ENCODE measurements around the gene CSPG5.

Gene CSPG5, protein sequence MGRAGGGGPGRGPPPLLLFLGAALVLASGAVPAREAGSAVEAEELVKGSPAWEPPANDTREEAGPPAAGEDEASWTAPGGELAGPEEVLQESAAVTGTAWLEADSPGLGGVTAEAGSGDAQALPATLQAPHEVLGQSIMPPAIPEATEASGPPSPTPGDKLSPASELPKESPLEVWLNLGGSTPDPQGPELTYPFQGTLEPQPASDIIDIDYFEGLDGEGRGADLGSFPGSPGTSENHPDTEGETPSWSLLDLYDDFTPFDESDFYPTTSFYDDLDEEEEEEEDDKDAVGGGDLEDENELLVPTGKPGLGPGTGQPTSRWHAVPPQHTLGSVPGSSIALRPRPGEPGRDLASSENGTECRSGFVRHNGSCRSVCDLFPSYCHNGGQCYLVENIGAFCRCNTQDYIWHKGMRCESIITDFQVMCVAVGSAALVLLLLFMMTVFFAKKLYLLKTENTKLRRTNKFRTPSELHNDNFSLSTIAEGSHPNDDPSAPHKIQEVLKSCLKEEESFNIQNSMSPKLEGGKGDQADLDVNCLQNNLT

DNA sequence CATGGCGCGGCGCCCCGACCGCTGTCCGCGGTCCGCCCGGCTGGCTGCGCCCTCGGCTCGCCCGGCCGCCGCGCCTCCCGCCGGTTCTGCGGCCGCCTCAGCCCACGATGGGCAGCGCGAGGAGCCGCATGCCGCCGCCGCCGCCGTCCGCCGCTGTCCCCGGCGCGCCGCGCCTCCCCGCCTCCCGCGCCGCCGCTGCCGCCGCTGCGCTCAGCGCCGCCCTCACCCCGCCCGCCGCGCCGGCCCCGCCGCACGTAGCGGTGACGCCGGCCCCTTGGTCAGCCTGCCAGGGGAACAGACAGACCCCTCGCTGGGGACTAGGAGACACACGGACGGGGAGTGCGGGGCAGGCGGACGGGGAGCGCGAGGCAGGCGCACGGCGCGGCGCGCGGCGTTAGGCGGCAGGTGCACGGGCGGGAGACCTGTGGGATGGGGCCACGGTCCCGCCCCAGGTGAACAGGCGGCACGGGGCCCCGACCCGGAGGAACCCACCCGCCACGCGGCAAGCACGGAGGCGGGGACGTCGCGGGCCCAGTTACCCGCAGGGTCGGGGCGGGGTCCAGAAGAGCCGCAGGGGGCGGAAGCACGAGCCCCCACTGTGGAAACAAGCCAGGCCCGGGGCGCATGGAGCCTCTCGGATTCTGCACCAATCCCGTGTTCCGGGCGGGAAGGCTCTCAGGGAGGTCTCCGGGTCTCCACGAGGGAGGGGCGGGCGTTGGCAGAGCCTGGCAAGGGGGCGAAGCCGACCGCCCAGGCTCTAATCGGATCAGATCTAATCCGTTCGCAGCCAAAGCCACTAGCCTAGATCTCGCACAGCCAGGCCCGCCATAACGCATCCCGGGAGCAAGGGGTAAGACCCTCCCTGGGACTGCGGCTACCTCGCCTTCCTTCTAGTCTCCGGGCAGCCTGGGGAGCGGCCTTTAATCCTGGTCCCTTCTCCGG lies at the start of gene CSPG5:
Gene CSPG5 (minus strand): TSS at position 175 of the 942 bp plus-strand sequence. CDS start 172 bp downstream, at position 3.
- DNase-seq, result peak; percentile 93

DNA sequence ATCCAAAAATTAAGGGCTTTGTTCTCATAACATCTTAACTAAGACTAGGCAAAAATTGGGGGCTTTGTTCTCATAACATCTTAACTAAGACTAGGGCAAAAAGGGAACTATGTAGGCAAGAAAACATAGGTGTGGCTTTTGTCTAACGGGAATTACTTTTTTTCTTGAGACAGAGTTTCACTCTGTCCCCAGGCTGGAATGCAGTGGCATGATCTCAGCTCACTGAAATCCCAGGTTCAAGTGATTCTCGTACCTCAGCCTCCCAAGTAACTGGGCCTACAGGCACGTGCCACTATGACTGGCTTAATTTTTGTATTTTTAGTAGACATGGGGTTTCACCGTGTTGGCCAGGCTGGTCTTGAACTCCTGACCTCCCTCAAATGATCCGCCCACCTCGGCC lies 49.8 kb upstream of the CSPG5 start:
- DNase-seq, result no peak

DNA sequence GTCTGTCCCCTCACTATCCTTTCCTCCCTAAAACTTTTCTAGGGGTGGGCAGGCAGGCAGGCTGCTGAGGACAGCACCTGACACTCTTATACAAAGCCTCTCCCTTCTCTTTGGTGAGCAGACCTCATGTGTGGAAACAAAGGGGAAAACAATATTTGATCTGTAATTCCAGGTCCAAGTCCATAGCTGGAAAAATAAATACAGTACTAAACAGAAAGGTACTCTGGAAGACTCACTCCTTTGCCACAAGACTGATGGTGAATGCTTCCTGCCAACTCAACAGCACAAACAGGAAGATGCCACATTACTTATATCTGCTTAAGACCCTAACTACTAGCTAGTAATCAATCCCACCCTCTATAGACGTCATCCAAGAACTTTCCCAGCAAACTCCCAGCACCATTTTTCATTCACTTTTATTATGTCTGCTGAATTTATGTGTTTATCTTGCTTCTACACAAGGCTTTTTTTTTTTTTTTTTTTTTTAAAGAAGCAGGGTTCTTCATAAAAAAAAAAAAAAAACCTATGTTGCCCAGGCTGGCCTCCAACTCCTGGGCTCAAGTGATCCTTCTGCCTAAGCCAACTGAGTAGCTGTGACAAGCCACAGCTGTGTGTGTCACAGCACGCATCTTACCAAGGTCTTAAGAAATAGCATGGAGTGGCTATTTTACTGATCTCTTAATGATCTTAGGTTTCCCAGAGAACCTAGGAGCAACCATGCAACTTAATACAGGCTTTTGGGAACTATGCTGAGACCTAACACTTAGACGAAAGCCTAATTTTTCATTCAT lies 44.2 kb upstream of the CSPG5 start:
- peak; percentile 68 for DNase-seq

DNA sequence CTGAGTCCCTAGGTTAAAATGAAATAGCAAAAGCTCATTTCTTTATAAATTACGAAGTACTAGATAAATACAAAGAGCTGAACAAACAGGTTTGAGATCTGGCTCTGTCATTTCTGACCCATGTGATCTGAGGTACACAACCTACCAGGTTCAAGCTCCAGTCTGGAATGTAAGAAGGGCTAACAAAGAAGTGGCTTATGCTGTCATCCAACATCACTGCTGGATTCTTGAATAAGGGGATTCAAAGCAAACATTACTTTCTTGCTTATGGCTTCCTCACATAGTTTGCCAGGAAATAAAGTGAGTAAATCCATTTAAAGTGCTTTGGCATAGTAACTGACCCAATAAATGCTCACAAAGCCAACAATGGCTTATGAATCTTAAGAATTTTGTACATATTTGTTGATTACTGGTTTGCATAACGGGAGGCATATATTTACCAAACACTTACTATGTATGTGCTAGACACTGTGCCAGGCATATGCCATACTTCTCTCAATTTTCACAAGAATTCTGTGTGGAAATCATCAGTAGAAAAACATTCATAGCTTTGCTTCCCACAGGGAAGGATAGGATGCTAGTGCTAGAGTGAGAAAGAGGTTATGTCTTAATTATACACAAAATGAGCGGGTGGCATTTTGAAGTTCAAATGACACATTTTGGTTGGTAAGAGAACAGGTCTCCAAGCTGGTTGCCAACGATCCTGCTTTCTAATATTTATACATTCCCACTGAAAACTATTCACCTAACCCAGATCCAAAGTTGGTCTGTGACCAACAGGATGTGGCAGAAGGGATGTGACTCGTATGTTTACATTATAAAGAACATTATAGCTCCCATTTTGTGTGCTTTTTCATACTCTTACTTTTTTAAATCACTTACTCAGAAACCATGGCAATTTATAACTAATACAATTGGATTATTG lies 38.7 kb upstream of the CSPG5 start:
- no peak for DNase-seq

DNA sequence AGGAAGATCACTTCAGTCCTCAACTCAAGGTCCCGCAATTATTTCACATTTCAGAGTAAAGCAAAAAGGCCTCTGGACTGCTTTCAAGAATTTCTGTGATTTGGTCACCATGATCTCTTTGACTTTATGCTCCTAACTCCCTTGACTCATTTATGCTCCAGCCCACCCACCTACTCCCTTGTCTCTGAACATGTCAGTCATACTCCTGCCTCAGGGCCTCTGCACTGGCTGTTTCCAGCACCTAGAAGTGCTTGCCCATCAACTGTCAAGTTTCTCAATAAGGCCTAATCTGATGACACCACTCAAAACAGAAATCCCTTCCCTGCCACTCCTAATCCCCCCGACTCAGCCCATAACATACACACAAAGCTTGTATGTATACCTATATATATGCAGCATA lies 36.1 kb upstream of the CSPG5 start:
- DNase-seq, result no peak

DNA sequence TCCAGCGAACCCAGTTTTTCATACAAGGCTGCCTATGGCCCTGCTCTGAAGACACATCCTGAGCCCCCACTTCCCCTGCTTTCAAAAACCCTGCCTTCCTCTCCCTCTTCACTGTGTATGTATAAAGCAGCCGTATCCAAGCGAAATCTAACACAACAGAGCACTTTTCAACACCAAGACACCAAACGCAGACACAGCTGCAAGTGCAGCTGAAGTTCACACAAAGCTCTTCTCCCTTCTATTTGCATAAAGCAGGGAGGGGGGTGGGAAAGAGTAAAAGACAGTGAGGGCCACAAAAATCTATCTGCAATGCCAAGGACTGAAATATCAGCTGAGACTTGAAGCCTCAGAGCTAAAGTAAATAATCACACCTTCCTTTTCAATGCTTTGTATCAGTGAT lies 35.1 kb upstream of the CSPG5 start:
- no peak for DNase-seq

DNA sequence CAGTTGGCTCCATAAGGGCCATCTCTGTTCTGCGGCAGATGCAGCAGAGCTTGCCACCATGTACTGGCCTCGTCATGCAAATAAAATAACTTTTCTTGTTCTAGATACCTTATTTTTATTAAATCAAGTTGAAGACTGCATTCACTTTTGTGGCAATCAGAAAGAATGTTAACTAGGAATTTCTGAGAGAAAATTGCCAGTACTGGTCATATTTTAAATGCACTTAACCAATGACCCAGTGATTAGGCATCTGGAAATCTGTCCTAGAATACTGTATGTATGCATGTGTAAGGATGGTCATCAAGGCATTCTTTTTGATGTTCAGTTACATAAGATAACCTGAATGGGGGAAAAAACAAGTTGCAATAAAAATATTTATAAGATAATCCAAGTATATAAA lies 34.2 kb upstream of the CSPG5 start:
- no peak for DNase-seq

DNA sequence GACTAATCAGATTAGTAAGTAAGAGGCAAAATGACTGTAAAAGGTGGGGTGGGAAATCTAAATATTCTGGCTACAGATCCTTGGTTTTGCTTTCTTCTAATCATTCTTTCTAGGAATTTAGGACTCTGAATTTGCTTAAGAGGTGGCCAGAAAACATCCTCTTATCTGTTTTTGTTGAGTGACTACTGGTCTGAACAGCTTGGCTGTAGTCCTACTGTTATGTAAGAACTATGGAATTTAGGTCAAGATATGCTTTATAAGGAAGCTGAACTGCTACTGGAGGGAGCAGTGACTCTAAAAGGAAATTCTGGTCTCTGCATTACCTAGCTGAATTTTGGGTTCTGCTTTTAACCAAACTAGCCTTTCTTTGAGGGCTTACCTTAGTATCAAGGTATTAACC lies 33.5 kb upstream of the CSPG5 start:
- no peak for DNase-seq

DNA sequence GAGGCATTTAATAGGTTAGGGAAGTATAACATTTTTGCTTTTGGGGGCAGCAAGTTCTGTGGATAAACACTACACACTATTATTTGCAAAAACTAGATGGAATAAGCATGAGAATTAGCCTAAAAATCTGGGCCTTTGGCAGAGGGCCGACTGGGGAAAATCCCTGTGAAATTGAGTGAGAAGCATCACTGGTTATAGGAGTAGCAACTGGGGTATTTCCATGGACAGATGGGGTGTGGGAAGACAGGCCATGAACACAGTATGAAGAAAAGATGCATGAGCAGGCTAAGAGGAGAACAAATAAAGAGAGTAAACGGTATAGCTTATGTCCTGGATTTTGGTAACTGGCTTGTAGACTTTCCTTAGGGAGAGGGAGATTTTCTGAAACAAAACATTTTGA lies 32.9 kb upstream of the CSPG5 start:
- DNase-seq, result no peak

DNA sequence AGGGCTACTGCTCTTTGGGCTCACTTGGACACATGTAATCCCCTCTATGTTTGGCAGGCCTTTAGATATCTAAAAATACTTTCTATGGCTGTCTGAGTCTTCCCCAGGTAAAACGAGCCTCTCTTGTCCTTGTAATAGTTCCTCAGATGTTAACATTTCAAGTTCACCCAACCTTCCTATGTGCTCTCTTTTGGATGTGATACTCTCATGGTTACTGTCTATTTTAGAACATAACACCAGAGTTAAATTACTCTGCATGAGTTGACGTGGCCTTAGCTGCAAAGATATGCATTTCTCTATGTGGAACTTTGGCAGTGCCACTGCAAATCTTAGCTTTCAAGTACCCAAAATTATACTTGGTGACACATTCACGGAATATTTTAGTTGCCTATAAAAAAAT lies 31.9 kb upstream of the CSPG5 start:
- no peak for DNase-seq

DNA sequence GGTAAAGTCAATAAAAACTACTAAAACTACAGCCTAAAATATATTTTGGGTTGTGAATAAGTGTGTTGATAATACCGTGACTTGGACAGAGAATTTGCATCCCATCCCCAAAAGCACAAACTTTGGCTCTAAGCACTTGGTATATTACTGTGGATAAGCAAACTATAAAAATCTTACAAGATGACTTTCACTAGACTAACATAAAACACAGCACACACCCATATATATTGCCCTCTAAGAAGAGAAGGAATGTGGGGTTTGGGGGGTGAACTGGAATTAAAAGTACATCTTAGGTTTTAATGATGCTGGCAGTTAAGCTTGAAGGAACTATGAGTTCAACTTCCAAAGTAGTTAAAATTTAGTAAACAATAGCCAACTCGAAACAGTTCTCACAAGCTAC lies 28.7 kb upstream of the CSPG5 start:
- no peak for DNase-seq

DNA sequence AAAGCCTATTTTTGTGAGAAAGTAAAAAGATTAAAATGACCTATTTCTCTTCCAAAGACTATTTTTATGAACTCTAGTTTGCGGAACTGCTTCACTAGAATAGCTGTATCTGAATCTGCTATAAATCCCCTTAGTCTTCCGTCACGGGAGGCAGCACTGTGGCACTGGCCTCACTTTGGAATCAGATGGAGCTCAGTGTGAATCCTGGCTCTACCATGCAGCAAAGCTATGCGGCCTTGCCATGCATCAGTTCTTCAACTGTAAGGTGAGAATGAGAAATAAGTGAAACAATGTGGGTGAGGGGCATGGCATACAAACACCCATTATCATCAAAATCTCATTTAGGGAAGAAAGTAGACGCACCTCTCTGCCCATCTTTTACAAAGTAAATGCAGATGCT lies 27.5 kb upstream of the CSPG5 start:
- DNase-seq, result no peak

DNA sequence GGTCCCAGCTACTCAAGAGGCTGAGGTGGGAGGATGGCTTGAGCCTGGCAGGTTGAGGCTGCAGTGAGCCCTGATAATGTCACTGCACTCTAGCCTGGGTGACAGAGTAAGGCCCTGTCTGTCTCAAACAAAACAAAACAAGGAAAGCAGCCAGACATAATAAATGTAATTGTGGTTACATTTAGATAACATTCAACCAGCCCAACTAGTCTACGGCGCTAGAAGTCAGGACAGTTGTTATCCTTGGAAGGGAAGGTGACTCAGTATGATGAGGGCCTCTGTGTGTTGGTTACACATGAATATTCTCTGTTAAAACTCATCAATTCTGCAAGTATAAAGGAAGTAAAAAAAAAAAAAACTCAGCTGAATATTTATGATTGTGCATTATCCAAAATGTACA lies 27.0 kb upstream of the CSPG5 start:
- no peak for DNase-seq

DNA sequence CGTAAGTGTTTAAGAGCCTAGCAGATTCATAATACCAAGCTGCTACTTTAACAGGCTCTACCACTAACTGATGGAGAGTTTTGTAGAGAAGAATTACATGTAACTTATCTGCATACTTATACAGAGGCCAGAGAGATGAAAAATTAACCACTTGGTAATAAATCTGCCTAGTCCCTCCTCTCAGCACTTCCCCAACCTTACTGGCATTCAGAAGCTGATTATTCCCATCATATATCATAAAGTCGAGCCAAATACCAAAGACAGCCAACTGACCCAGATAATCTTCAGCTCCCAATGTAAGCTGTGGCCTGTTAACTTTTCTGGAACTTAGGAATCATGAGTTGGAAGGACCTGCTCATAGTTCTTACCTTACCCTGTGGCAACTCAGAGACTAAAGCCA lies 25.5 kb upstream of the CSPG5 start:
- no peak for DNase-seq

DNA sequence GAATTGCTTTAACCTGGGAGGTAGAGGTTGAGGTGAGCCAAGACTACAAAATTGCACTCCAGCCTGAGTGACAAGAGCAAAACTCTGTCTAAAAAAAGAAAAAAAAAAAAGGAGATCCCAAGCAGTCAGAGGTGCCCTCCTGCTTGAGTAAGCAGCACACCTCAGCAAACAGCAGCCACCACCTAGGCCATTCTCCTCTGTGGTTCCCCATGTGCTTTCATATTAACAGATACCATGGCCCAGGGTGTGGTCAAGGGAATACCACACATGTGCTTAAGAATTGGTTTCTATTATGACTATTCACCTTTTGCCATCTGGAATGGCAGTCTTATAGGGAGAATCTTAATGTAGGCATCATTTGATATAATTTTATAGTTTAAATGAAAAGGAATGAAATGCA lies 24.7 kb upstream of the CSPG5 start:
- no peak for DNase-seq

DNA sequence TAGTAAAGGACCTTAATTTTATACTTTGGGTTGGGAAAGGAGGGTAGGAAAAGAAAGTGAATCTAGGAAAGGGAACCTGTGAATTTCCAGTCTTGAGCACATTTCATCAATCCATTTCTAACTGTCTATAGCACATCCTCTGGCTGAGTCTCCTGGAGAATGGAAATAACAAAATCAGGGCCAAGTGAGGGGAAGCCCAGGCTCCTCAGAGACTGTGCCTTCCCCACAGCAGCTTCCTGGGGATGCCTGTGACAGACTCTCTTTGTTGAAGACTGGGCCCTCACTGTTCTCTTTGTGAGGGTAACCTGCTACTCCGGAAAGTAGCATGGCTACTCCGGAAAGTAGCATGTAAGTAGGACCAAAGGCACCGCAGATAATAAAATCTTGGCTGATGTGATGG lies 22.6 kb upstream of the CSPG5 start:
- DNase-seq, result no peak

DNA sequence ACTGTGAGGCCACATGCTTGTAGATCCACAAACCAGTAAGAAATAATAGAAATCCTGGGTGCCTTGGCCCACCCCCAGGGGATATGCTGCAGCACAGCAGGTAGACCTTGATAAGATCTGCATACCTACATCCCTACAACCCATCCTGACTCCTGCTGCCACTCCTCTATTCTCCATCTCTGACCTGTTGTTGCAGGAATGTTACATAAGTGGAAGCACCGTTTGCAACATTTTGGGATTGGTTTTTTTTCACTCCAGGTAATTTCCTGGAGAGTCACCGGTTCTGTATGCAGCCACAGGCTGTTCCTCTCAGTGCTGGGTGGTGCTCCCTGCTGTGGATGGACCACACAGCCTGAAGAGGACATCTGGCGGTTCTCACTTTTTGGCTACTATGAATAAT lies 16.1 kb upstream of the CSPG5 start:
- DNase-seq, result no peak

DNA sequence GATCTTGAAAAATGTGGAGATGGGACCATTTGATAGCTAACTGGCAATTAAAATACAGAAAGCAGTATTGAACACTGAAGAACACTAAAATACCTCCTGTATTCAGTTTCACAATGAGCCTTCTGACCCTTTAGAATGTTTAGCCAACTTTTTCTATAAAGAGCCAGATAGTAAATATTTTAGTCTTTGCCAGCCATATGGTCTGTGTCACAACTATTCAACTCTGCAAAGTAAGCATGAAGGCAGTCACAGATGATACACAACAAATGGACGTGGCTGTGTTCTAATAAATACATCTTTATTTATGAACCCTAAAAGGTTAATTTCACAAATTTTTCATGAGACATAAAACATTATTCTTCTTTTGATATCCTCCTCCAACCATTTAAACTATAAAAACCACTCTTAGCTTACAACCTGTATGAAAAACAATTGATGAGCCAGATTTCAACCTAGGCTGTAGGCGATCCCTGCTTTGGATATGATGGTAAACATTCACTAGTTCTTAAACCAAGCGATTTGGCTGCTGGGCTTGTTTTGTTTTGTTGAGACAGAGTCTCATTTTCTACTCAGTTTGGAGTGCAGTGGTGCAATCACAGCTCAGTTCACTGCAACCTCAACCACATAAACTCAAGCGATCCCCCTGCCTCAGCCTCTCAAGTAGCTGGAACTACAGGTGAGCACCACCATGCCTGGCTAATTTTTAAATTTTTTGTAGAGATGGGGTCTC lies 13.6 kb upstream of the CSPG5 start:
- no peak for DNase-seq

DNA sequence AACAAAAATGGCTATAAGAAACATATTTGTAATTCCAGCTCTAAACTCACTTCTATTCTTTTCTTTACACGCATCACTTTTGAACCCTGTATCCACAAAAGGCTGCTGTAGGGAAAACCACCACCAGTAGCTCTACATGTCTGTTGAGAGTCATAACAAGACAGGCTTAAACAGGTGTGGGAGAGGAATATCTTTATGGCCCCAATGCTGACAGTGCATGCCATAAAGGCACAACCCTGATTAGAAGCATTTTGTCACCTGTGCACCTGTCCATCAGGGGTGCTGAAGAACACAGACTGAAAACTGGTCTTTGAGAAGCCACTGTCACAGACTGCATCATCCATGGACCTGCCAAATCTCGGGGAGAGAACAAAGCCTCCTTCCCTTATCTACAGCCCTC lies 11.6 kb upstream of the CSPG5 start:
- DNase-seq, result no peak

DNA sequence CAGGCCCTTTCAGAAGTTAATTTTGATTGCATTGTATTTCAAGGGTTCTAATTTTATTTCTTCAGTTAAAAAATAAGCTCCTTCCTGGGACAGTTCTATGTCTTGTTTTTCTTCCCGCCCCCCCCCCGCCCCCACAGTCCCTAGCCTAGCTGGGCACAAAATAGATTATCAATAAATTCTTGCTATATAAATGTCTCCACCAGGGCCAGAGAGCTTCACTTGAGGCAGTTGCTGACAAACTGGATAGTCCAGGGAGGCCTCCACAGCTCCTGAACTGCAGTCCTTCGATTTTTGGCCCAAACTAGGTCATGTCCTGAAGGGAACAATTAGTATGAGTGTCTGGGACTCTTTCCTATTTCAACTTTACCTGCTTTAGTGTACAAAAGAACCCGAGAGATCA lies 9.9 kb upstream of the CSPG5 start:
- no peak for DNase-seq

DNA sequence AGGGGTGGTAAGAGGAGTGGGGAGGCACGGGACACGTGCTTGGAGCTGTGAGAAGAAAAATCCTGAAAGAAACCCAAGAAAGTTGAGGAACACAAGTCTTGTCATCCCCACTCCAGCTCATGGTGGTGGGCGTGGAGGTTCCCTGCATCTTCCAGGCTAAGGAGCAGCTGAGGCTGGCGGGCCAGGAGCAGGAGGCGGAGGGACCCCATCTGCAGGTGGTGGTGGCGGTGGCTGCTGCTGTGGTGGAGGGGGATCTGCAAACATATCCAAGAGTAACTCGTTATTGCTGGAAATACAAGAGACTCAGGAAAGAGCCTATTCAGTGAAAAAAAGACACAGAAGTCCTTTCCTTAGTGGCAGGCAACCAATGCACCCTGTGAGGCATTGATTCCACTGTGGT lies 9.4 kb upstream of the CSPG5 start:
- DNase-seq, result no peak

Measured in NCI-H82 (cell line).